Measurements from ENCODE around the gene TMEM183A.
"Not testable (repeated sequence)": the region's sequence is repeated elsewhere in the genome, so short reads cannot be mapped to it uniquely, and the experiment has no call there.

The TMEM183A gene

GRCh38 chr1:203017061-203017460 lies 9.9 kb downstream of the TMEM183A start:
- WGBS (ENCODE audit: insufficient coverage), result no CpG with 5 or more reads among the region's 4 CpGs
- peaks cover 26 to 94% (median 69%) of the 10 kb centered on the region in 4 experiments for H3K36me3 ChIP-seq (ENCODE audit: control insufficient read depth in 4 of 4, insufficient read depth in 4 of 4, low read length in 3 of 4)

GRCh38 chr1:203017692-203018091 lies 10.5 kb downstream of the TMEM183A start:
- ChIA-PET POLR2A (interaction anchor here (1.0 kb wide), 1 partner anchor 9 kb away, joined by 3 read pairs; no protein-coding TSS in a partner anchor), CTCF (interaction anchor here (0.6 kb wide), 1 partner anchor 246 kb away, joined by 4 read pairs; no protein-coding TSS in a partner anchor)
- WGBS (ENCODE audit: insufficient coverage), result 98% methylated on average over 6 of the region's 6 CpGs

More at GRCh38 chr1:203017061-203017460, 9.9 kb downstream of the TMEM183A start:
- ChIA-PET POLR2A (interaction anchor here (1.0 kb wide), 1 partner anchor 9 kb away, joined by 3 read pairs; no protein-coding TSS in a partner anchor), CTCF (interaction anchor here (0.6 kb wide), 1 partner anchor 247 kb away, joined by 4 read pairs; no protein-coding TSS in a partner anchor)
- Histone ChIP-seq H3K27me3 (replicated peaks in 2 of 5; ENCODE audit: control insufficient read depth in 4 of 5, insufficient read depth in 5 of 5, low read length in 4 of 5) (no peaks in the 10 kb centered on the region), H3K4me1 (ENCODE audit: control extremely low read depth in 1 of 4, control insufficient read depth in 4 of 4, insufficient read depth in 4 of 4, low read length in 3 of 4) (no peaks in the 10 kb centered on the region), H3K9me3 (ENCODE audit: control extremely low read depth in 1 of 5, control insufficient read depth in 4 of 5, insufficient read depth in 2 of 5, low read depth in 1 of 5, low read length in 4 of 5) (no peaks in the 10 kb centered on the region), H3K4me3 (ENCODE audit: control insufficient read depth in 1 of 7, extremely low read depth in 1 of 7, insufficient read depth in 4 of 7, low read depth in 2 of 7, low read length in 6 of 7) (no peak overlapping the region), H3K27ac (ENCODE audit: insufficient read depth in 1 of 2, low read depth in 1 of 2, low read length in 2 of 2, poor library complexity in 1 of 2, severe bottlenecking in 2 of 2) (no peak overlapping the region)
- no peak for DNase-seq

GRCh38 chr1:203022855-203023254 lies 15.7 kb downstream of the TMEM183A start:
- peaks cover 15 to 63% (median 38%) of the 10 kb centered on the region in 4 experiments for H3K36me3 ChIP-seq (ENCODE audit: control insufficient read depth in 4 of 4, insufficient read depth in 4 of 4, low read length in 3 of 4)
- H3K4me1 ChIP-seq (ENCODE audit: control extremely low read depth in 1 of 4, control insufficient read depth in 4 of 4, insufficient read depth in 4 of 4, low read length in 3 of 4), result peaks cover 0 to 14% (median 8%) of the 10 kb centered on the region in 4 experiments
- H3K4me3 ChIP-seq (ENCODE audit: control insufficient read depth in 1 of 7, extremely low read depth in 1 of 7, insufficient read depth in 4 of 7, low read depth in 2 of 7, low read length in 6 of 7); H3K27ac ChIP-seq (ENCODE audit: insufficient read depth in 1 of 2, low read depth in 1 of 2, low read length in 2 of 2, poor library complexity in 1 of 2, severe bottlenecking in 2 of 2); DNase-seq; POLR2A ChIA-PET; H3K9me3 ChIP-seq (ENCODE audit: control extremely low read depth in 1 of 5, control insufficient read depth in 4 of 5, insufficient read depth in 2 of 5, low read depth in 1 of 5, low read length in 4 of 5): not testable (repeated sequence)
- WGBS (ENCODE audit: insufficient coverage), result no CpG with 5 or more reads among the region's 10 CpGs
- H3K27me3 ChIP-seq (replicated peaks in 2 of 5; ENCODE audit: control insufficient read depth in 4 of 5, insufficient read depth in 5 of 5, low read length in 4 of 5), result peaks cover 3 to 15% (median 12%) of the 10 kb centered on the region in 5 experiments
- CTCF ChIA-PET, result interaction anchor here (1.1 to 1.5 kb wide), 3 partner anchors 12 to 194 kb away, joined by 3 to 6 read pairs (median 5); no protein-coding TSS in a partner anchor

More at GRCh38 chr1:203017692-203018091, 10.5 kb downstream of the TMEM183A start:
- no peaks in the 10 kb centered on the region for H3K27me3 ChIP-seq (replicated peaks in 2 of 5; ENCODE audit: control insufficient read depth in 4 of 5, insufficient read depth in 5 of 5, low read length in 4 of 5)
- peaks cover 22 to 96% (median 69%) of the 10 kb centered on the region in 4 experiments for H3K36me3 ChIP-seq (ENCODE audit: control insufficient read depth in 4 of 4, insufficient read depth in 4 of 4, low read length in 3 of 4)
- no peak for DNase-seq
- no peak overlapping the region for H3K4me3 ChIP-seq (ENCODE audit: control insufficient read depth in 1 of 7, extremely low read depth in 1 of 7, insufficient read depth in 4 of 7, low read depth in 2 of 7, low read length in 6 of 7)
- H3K9me3 ChIP-seq (ENCODE audit: control extremely low read depth in 1 of 5, control insufficient read depth in 4 of 5, insufficient read depth in 2 of 5, low read depth in 1 of 5, low read length in 4 of 5), result no peaks in the 10 kb centered on the region
- H3K27ac ChIP-seq (ENCODE audit: insufficient read depth in 1 of 2, low read depth in 1 of 2, low read length in 2 of 2, poor library complexity in 1 of 2, severe bottlenecking in 2 of 2), result no peak overlapping the region
- no peaks in the 10 kb centered on the region for H3K4me1 ChIP-seq (ENCODE audit: control extremely low read depth in 1 of 4, control insufficient read depth in 4 of 4, insufficient read depth in 4 of 4, low read length in 3 of 4)

- POLR2A ChIA-PET, result no interaction called here
- H3K36me3 ChIP-seq (ENCODE audit: control insufficient read depth in 4 of 4, insufficient read depth in 4 of 4, low read length in 3 of 4), result peaks cover 8 to 36% (median 22%) of the 10 kb centered on the region in 4 experiments
- peaks cover 3 to 22% (median 21%) of the 10 kb centered on the region in 5 experiments for H3K27me3 ChIP-seq (replicated peaks in 2 of 5; ENCODE audit: control insufficient read depth in 4 of 5, insufficient read depth in 5 of 5, low read length in 4 of 5)
- H3K4me1 ChIP-seq (ENCODE audit: control extremely low read depth in 1 of 4, control insufficient read depth in 4 of 4, insufficient read depth in 4 of 4, low read length in 3 of 4), result peaks cover 0 to 14% (median 8%) of the 10 kb centered on the region in 4 experiments
- no peaks in the 10 kb centered on the region for H3K9me3 ChIP-seq (ENCODE audit: control extremely low read depth in 1 of 5, control insufficient read depth in 4 of 5, insufficient read depth in 2 of 5, low read depth in 1 of 5, low read length in 4 of 5)
- H3K4me3 ChIP-seq (ENCODE audit: control insufficient read depth in 1 of 7, extremely low read depth in 1 of 7, insufficient read depth in 4 of 7, low read depth in 2 of 7, low read length in 6 of 7), result no peak overlapping the region
- no peak overlapping the region for H3K27ac ChIP-seq (ENCODE audit: insufficient read depth in 1 of 2, low read depth in 1 of 2, low read length in 2 of 2, poor library complexity in 1 of 2, severe bottlenecking in 2 of 2)
- no peak for DNase-seq
- CTCF ChIA-PET, result interaction anchor here (1.3 to 6.9 kb wide), 2 partner anchors 15 to 242 kb away, joined by 4 to 65 read pairs; no protein-coding TSS in a partner anchor
These were observed 18.5 kb downstream of the TMEM183A start for GRCh38 chr1:203025686-203026030.

- peaks cover 3 to 24% (median 21%) of the 10 kb centered on the region in 5 experiments for H3K27me3 ChIP-seq (replicated peaks in 2 of 5; ENCODE audit: control insufficient read depth in 4 of 5, insufficient read depth in 5 of 5, low read length in 4 of 5)
- DNase-seq, result peak; percentile 82 to 91 (median 89)
- POLR2A ChIA-PET, result no interaction called here
- peaks cover 0 to 14% (median 8%) of the 10 kb centered on the region in 4 experiments for H3K4me1 ChIP-seq (ENCODE audit: control extremely low read depth in 1 of 4, control insufficient read depth in 4 of 4, insufficient read depth in 4 of 4, low read length in 3 of 4)
- CTCF ChIA-PET, result interaction anchor here (1.3 to 6.9 kb wide), 3 partner anchors 15 to 242 kb away, joined by 4 to 65 read pairs (median 30); no protein-coding TSS in a partner anchor
- 29% methylated on average over 25 of the region's 52 CpGs for WGBS (ENCODE audit: insufficient coverage)
- peak within 1 kb of the TSS in 6 of 7 experiments; percentile 58 to 83 (median 66) for H3K4me3 ChIP-seq (ENCODE audit: control insufficient read depth in 1 of 7, extremely low read depth in 1 of 7, insufficient read depth in 4 of 7, low read depth in 2 of 7, low read length in 6 of 7)
- H3K36me3 ChIP-seq (ENCODE audit: control insufficient read depth in 4 of 4, insufficient read depth in 4 of 4, low read length in 3 of 4), result peaks cover 8 to 31% (median 20%) of the 10 kb centered on the region in 4 experiments
- no peaks in the 10 kb centered on the region for H3K9me3 ChIP-seq (ENCODE audit: control extremely low read depth in 1 of 5, control insufficient read depth in 4 of 5, insufficient read depth in 2 of 5, low read depth in 1 of 5, low read length in 4 of 5)
- no peak within 1 kb of the TSS for H3K27ac ChIP-seq (ENCODE audit: insufficient read depth in 1 of 2, low read depth in 1 of 2, low read length in 2 of 2, poor library complexity in 1 of 2, severe bottlenecking in 2 of 2)
These were observed 19.0 kb downstream of the TMEM183A start, which contains the start of gene PPFIA4 for GRCh38 chr1:203026031-203026665. TSS of gene PPFIA4 (plus strand) at chr1:203026491. CDS start at chr1:203039009, 12,518 bp downstream.

- 11% methylated on average over 34 of the region's 46 CpGs for WGBS (ENCODE audit: insufficient coverage)
- Histone ChIP-seq H3K4me1 (ENCODE audit: control extremely low read depth in 1 of 4, control insufficient read depth in 4 of 4, insufficient read depth in 4 of 4, low read length in 3 of 4) (peaks cover 0 to 14% (median 8%) of the 10 kb centered on the region in 4 experiments), H3K36me3 (ENCODE audit: control insufficient read depth in 4 of 4, insufficient read depth in 4 of 4, low read length in 3 of 4) (peaks cover 5 to 24% (median 15%) of the 10 kb centered on the region in 4 experiments), H3K4me3 (ENCODE audit: control insufficient read depth in 1 of 7, extremely low read depth in 1 of 7, insufficient read depth in 4 of 7, low read depth in 2 of 7, low read length in 6 of 7) (peak overlapping the region in 6 of 7 experiments; percentile 58 to 83 (median 66)), H3K27me3 (replicated peaks in 2 of 5; ENCODE audit: control insufficient read depth in 4 of 5, insufficient read depth in 5 of 5, low read length in 4 of 5) (peaks cover 3 to 24% (median 21%) of the 10 kb centered on the region in 5 experiments), H3K27ac (ENCODE audit: insufficient read depth in 1 of 2, low read depth in 1 of 2, low read length in 2 of 2, poor library complexity in 1 of 2, severe bottlenecking in 2 of 2) (no peak overlapping the region), H3K9me3 (ENCODE audit: control extremely low read depth in 1 of 5, control insufficient read depth in 4 of 5, insufficient read depth in 2 of 5, low read depth in 1 of 5, low read length in 4 of 5) (no peaks in the 10 kb centered on the region)
- ChIA-PET CTCF (interaction anchor here (1.1 to 6.9 kb wide), 4 partner anchors 14 to 242 kb away, joined by 3 to 65 read pairs (median 16); partner anchors contain the start of gene TMEM183A), POLR2A (no interaction called here)
- no peak for DNase-seq
These were observed 19.8 kb downstream of the TMEM183A start for GRCh38 chr1:203026666-203027663.
